NCI-H1436 treated with DMSO at 0.1 percent for 48 hours (cell line): ENCODE results near the gene FYCO1.

Experiments
- DNase-seq: peaks from one replicate; lab custom pipeline; 2025; lab: John Stamatoyannopoulos, UW

FYCO1 gene

GRCh38 chr3:45965253-45965652, 30.4 kb downstream of the FYCO1 start:
- DNase-seq = no peak

GRCh38 chr3:45964139-45964538, 31.5 kb downstream of the FYCO1 start:
- DNase-seq = no peak

GRCh38 chr3:45962033-45962432, 33.6 kb downstream of the FYCO1 start:
- DNase-seq = no peak

- no peak for DNase-seq
Observed at GRCh38 chr3:45960289-45960688, 35.3 kb downstream of the FYCO1 start.

- DNase-seq = no peak
Observed at GRCh38 chr3:45959201-45959600, 36.4 kb downstream of the FYCO1 start.

GRCh38 chr3:45958321-45958791, 37.3 kb downstream of the FYCO1 start:
- DNase-seq = no peak

- DNase-seq = no peak
Observed at GRCh38 chr3:45957586-45957985, 38.0 kb downstream of the FYCO1 start.

- no peak for DNase-seq
Observed at GRCh38 chr3:45955706-45956105, 39.9 kb downstream of the FYCO1 start.

GRCh38 chr3:45955017-45955647, 40.5 kb downstream of the FYCO1 start:
- DNase-seq = no peak

GRCh38 chr3:45954306-45954705, 41.3 kb downstream of the FYCO1 start:
- no peak for DNase-seq

- DNase-seq = no peak
Observed at GRCh38 chr3:45953536-45953935, 42.1 kb downstream of the FYCO1 start.

GRCh38 chr3:45952456-45952855, 43.2 kb downstream of the FYCO1 start:
- no peak for DNase-seq

- DNase-seq = no peak
Observed at GRCh38 chr3:45951946-45952345, 43.7 kb downstream of the FYCO1 start.

GRCh38 chr3:45950686-45951600, 44.7 kb downstream of the FYCO1 start:
- DNase-seq = no peak

- no peak for DNase-seq
Observed at GRCh38 chr3:45950131-45950530, 45.5 kb downstream of the FYCO1 start.

GRCh38 chr3:45949432-45949831, 46.2 kb downstream of the FYCO1 start:
- DNase-seq = no peak

- DNase-seq = no peak
Observed at GRCh38 chr3:45948881-45949280, 46.7 kb downstream of the FYCO1 start.

GRCh38 chr3:45948311-45948781, 47.3 kb downstream of the FYCO1 start:
- no peak for DNase-seq

GRCh38 chr3:45947361-45947760, 48.3 kb downstream of the FYCO1 start:
- DNase-seq = no peak

- DNase-seq = no peak
Observed at GRCh38 chr3:45946875-45947274, 48.7 kb downstream of the FYCO1 start.

GRCh38 chr3:45946307-45946706, 49.3 kb downstream of the FYCO1 start:
- DNase-seq = no peak

GRCh38 chr3:45944830-45945620, 50.6 kb downstream of the FYCO1 start:
- no peak for DNase-seq
